SKM-1 (cell line): ENCODE data around the gene PDPK1.

Experiments used
- DNase-seq: peaks from one replicate; lab custom pipeline; 2025; ENCODE audit not compliant: unreplicated experiment; lab: John Stamatoyannopoulos, UW

The PDPK1 gene

DNA sequence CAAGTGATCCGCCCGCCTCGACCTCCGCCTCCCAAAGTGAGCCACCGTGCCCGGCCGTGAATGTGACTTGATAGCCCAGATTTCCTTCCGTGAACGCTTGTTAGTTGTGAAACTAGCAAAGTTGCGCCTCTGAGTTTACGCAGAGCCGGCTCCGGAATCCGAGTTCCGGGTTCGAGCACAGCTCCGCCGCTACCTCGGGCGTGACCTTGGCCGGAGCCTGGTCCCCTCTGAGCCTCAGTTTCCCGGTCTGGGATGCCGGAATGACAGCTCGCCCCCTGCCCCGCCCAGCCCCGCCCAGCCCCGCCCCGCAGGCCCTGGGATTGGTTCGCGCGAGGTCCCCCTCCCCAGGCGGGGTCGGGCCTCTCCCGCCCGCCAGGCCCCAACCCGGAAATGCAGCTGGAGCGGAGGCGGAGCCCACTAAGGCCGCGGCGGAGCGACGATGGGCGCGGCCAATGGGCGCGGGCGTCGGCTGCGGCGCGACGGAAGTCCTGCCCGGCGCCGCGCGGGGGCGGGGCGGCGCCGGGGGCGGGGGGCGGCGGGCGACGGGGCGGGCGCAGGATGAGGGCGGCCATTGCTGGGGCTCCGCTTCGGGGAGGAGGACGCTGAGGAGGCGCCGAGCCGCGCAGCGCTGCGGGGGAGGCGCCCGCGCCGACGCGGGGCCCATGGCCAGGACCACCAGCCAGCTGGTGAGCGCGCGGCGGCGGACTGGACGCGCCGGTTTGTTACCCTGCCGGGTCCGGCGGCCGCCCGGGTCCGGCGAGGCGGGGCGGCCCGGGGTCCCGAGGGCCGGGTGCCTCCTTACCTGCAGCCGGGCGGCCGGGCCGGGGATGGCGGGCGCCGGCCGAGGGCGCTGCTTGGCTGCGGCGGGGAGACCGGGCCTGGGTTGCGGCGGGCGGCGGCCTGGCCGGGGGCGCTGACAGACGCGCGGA, at the start of gene PDPK1:
Gene PDPK1 (plus strand): TSS at position 571 of the 929 bp plus-strand sequence. CDS start 92 bp downstream, at position 663.
- peak; percentile 87 for DNase-seq

DNA sequence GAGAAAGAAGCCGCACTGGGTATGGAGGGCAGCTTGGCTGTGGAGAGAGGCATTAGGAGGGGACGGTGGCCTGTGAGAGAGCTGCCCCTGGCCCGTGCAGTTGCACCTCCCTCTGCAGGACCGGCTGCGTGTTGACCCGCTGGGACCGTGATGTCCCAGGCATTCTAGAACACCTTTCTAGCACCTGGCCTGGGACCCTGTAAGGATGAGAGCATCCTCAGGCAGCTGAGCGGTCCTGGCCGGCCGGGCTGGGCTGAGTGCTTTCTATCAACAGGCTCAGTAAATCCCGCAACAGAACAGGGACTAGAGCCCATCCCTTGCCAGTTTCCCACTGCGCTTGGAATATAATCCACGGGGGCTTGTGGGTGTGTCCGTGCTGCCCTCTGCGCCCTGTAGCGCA, 48.2 kb upstream of the PDPK1 start:
- DNase-seq, result no peak

DNA sequence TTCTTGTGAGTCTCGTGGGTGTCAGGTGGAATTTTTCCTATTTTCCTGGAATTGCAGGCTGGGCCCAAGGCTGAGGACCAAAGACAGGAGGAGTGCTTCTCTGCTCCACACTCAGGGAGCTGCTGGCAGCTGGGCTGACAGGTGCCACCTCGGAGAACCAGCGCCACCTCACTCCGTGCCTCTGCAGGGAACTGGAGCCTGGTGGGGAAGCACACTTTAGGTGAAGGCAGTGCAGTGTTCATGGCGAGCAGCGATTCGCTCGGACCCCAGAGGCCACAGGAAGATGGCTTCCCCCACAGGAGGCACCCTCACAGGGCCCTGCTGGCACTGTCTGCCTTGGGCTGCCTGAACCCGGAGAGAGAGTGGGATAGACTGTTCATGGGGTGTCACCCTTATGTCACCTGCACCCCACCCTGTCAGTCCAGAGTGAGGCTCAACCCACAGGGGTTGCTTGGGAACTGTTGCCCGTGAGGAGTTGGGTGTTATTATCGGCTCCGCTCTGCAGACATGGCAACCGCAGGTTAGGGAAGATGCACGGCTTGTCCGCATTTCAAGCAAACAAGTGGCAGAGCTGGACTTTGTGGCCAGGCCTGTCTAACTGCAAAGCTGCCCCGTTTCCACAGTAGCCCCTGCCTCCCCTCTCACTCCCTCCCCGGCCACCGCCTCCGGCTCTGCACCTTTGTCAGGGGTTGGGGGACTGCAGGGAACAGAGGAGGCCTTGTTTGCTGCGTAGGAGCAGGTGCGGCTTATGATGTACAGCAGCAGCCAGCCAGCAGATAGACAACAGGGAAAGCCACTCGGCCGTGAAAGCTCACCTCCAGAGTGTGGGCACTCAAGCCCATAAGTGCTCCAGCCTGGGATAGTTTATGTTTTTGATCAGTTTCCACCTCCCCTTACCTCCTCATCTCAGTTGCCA, 47.4 kb upstream of the PDPK1 start:
- no peak for DNase-seq

DNA sequence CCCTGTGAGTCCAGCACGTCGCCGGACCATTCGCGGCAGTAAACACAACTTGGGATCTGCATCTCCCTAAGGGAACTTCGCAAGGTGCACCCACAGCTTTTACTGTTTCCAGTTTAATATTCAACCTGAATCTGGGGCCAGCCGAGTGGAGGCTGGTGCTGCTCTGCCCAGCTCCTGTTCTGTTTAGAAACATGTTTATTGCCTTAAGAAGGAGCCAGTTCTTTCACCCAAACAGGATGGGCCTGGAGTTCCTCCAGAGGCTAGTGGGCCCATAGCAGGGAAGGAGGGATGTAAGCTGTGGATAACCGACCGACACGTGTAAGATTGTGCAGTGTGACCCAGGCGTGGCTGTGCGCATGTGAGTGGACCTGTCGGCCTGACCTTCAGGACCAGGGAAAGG, 45.5 kb upstream of the PDPK1 start:
- no peak for DNase-seq

DNA sequence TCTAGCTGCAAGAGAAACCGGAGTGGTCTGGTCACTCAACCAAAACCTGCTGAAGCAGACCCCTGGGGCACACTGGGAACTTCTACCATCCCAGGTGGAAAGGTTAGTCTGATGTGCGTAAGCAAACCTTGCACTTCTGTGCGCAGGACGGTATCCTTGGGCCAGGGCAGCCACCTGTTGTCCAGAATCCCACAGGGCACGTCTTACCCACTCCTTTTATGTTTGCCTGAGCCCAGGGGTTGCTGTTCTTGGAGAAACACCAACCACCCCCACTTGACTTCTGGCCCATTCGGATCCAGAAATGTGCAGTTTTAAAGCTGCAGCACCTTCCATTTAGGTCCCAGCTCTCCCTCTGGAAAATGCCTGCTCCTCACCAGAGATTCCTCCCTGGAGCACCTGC, 44.2 kb upstream of the PDPK1 start:
- no peak for DNase-seq

DNA sequence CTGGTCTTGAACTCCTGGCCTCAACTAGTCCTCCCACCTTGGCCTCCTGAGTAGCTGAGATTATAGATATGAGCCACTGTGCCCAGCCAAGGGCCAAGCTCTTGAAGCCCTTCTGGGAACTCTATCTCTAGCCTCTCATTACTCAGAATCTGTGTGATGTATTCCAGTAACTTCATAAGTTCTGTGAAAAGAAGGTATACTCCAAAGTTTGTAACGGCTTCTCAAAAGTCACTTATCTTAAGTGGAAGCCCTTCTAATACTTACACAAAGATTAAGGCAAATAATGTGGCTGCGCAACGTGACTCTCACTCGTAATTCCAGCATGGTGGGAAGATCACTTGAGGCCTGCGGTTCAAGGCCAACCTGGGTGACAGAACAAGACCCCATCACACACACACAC, 43.2 kb upstream of the PDPK1 start:
- no peak for DNase-seq

DNA sequence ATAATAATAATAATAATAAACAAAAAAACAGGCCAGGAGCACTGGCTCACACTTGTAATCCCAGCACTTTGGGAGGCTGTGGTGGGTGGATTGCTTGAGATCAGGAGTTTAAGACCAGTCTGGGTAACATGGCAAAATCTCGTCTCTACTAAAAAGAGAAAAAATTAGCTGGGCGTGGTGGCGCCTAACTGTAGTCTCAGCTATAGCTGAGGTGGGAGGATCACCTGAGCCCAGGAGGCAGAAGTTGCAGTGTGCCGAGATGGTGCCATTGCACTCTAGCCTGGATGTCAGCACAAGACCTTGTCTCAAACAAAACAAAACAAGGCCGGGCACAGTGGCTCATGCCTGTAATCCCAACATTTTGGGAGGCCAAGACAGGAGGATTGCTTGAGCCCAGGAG, 42.8 kb upstream of the PDPK1 start:
- no peak for DNase-seq

DNA sequence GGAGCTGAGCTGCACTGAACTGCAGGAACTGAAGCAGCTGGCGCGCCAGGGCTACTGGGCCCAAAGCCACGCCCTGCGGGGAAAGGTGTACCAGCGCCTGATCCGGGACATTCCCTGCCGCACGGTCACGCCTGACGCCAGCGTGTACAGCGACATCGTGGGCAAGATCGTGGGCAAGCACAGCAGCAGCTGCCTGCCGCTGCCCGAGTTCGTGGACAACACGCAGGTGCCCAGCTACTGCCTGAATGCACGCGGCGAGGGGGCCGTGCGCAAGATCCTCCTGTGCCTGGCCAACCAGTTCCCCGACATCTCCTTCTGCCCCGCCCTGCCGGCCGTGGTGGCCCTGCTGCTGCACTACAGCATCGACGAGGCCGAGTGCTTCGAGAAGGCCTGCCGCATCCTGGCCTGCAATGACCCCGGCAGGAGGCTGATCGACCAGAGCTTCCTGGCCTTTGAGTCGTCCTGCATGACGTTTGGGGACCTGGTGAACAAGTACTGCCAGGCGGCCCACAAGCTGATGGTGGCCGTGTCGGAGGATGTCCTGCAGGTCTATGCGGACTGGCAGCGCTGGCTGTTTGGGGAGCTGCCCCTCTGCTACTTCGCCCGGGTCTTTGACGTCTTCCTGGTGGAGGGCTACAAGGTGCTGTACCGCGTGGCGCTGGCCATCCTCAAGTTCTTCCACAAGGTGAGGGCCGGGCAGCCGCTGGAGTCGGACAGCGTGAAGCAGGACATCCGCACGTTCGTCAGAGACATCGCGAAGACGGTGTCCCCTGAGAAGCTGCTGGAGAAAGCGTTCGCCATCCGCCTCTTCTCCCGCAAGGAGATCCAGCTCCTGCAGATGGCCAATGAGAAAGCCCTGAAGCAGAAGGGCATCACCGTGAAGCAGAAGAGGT, 41.4 kb upstream of the PDPK1 start:
- DNase-seq, result no peak

DNA sequence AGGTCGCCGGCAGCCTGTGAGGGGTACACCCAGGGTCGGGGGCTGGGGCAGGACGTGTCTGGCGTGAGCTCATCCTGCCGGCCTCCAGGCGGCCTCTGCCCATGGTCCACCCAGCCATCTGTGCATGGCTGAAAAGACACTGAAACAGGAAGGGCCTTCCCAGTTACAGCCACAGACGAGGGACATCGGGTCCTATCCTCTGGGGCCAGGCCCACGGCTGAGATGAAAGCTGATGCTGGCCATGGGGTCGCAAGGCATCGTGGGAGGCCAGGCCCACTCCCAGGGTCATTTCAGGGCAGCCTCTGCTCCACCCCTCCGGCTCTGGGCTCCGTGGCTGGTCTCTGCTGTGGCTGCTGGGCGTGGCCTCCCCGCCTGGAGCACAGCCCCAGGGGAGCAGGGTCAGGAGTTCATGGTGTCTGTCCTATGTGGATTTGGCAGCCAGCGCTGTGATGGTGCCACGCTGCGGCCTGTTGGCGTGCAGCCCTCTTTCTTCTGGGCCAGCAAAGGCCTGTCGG, 40.6 kb upstream of the PDPK1 start:
- DNase-seq, result no peak

DNA sequence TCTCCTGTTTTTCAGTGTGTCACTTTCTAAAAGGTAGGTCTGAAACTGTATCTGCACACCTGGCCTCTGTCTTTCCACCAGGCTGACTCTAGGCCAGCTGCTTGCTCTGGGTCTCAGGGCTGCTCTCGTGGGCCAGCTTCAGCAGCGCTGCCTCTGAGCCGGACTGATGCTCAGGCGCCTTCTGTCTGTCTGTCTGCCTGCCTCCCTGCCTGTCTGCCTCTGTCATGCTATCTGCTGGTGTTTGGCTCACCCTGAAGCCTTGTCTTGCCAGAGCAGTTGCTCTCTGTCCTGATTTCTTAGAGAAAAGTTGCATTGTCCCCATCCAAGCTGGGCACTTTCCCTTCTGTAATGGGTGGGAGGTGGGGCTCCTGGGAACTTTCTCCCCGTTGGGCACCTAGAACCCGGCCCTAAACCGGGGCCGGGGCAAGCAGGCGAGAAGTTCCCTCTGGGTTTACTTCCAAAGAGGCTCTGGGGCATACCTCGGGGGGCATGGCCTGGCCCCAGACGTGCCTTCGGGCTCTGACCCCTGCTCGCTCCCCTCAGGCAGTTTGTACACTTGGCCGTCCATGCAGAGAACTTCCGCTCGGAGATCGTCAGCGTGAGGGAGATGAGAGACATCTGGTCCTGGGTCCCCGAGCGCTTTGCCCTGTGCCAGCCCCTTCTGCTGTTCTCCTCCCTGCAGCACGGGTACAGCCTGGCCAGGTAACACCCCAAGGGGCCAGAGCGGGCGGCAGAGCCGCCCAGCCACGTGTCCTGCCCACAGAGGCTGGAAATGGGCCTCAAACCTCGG, 39.9 kb upstream of the PDPK1 start:
- DNase-seq, result no peak

DNA sequence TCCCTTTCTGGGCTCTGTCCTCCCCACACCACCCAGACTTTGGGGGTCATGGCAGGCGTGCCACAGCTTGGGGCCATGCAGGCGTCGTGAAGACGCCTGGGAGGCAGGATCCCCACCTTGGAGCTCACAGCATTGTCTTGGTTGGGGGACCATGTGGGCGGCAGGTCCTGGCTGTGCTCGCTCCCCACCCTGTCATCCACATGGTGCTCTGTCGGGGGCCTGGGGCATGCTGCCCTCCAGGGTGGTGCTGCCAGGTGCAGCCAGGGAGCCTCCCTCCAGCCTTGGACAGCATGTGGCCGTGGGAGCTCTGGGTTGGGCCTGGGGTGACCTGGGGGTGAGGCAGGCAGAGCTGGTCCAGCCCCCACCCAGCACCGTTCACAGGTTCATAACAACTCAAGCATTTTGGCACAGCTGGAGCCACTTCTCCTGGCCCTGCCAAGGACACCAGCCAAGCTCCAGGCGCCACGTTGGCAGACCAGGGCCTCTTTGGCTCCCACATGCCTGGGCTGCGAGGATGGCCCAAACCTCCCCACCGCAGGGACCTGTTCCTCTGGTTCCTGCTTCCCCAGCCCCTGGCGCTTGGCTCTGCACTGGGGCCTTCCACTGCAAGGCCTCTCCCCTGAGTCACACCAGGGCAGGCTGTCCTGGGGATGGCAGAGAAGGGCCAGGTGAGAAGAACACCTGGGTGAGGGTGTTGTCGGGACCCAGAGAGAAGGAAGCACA, 39.1 kb upstream of the PDPK1 start:
- no peak for DNase-seq

DNA sequence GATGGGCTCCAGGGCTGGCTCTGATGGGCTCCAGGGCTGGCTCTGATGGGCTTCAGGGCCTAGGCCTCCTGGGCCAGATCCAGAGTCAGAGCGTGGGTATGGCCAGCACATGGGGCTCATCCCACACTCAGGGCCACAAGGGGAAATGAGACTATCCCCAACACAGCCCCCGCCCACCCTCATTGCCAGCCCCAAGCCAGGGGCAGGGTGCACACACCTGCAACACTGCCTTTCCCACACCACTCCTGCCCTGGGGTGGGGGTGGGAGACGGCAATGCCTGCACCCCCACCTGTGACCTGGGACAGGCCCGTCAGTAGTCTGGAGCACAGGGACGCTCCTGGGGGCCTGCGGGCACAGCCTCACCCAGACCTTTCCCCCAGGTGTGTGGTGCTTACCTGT, 38.4 kb upstream of the PDPK1 start:
- DNase-seq, result no peak

DNA sequence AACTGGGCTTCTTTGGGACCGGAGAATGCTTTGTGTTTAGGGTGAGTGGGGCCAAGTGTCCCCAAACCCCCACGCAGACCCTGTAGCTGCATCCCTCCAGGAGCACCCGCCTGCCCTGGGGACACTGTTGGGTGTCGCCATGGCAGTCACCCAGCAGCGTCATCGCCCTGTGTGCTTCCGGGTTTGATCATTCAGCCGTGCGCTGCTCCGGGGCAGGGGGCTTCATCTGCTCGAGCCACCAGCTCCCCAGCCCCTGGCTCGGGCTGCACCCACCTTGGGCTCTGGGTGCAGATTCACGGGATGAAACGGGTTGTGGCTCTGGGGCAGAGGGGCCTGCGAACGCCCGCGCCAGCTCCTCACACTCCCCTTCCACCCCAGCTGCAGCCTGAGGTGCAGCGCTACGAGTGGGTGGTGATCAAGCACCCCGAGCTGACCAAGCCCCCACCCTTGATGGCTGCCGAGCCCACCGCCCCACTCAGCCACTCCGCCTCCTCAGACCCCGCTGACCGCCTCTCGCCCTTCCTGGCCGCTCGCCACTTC, 37.9 kb upstream of the PDPK1 start:
- DNase-seq, result no peak

DNA sequence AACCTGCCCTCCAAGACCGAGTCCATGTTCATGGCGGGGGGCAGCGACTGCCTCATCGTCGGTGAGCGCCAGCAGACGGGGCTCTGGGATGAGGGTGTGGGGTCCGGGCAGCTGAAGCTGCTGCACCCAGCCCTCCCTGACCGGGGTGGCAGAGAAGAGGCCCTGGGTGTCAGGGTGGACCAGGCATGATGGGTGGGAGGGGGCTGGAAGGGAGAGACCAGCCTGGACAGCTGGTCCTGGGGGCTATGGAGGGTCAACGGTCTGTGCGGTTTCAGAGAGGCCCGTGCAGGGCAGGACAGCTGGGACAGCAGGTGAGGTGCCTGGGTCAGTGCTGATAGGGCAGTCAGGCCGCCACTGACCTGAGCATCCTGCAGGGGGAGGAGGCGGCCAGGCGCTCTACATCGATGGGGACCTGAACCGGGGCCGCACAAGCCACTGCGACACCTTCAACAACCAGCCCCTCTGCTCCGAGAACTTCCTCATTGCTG, 37.3 kb upstream of the PDPK1 start:
- DNase-seq, result no peak

DNA sequence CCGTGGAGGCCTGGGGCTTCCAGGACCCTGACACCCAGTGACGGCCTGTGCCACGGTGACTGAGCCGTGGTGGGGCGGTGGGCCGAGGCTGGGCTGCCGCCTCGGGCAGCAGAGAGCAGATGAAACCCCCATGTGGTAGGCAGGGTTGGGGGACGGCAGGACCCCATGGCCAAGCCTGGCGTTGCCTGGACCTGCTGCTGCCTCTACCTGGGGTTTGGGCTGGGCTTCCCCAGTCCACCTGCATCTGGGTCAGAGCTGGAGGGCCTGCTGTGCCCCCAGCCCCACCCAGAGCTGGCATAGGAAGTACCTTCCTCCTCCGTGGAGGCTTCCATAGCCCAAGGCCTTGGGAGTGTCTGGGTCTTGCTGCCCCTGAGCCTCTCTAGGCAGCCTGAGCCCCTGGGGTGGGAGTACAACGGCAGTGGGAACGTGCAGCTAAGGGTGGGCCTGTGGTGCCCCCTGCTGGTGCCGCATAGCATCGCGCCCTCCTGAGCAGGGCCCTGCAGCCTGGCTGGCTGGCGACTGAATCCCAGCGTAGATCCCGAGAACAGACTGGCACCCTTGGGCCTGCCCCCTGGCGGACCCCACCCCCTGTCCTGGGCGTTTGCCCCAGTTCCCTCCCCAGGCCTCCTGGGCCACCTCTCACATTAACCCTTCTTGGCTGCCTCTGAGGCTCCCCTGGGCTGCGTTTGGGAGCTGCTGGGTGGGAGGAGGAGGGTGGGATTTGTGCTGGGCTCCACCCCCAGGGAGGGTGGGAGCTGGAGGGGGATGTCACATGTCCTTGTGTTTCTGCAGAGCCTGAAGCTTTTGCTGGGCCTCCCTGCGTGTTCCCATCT, 36.7 kb upstream of the PDPK1 start:
- DNase-seq, result no peak

DNA sequence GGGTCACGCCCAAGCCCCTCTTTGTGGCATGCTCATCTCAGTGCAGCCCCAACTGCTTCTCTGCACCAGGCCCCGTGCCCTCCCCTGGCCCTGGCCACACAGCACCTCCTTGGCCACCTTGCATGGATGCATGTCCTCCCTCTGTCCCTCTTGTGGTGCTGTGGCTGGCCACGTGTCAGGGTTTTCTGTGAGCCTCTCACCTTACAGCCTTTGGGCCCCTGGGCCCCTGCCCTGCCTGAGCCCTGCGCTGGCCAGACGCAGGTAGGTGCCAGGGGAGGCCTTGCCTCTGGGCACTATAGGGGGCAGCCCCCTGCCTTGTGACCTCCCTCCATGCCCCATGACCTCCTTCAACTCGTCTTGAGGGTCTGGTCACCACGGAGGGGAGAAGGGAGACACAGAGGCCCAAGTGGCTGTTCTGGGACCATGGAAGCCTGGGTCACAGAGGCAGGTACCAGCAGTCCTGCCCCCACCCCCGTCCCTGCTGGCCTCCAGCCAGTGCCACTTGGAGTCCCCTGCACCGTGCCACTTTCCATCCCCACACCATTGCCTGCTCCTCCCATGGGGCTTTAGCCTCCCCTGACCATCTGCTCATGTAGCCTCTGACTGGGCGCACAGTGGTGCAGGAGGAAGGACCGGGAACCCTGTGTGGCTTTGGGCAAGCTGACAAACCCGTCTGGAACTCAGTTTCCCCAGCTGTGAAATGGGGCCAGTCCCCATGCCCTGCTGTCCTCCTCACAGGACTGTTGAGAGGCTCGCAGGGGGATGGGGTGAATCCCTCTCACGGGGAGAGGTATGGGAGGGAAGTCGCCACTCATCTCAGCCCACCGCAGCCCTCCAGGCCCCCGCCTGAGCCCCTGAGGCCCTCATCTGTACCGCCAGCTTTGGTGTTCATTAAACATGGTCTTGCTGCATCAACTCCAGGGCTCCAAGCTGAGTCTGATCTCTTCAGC, 35.6 kb upstream of the PDPK1 start:
- no peak for DNase-seq

DNA sequence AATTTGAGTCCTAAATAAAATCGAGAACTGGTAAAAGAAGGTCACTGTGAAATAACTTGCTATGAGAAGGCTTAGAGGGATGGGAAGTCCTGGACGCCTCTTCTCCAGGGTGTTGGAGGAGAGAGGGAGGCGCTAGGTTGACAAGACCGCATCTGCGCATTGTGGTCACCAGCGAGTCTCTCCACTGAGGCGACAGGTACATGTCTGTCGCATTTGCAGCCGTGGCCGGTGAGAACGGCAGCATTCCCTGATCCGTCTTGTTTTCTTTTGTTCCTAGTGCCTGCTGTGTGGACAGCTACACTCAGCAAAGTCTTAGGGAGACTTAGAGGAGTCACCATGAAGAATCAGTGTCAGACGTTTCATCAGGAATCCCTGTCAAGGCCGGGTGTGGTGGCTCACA, 32.1 kb upstream of the PDPK1 start:
- DNase-seq, result no peak
